Medulla oblongata (tissue), 1 donor: Measurements from ENCODE around the gene SPDYE4.
"Not testable (repeated sequence)": the region's sequence is repeated elsewhere in the genome, so short reads cannot be mapped to it uniquely, and the experiment has no call there.

ENCODE experiments used
- DNase-seq: peaks from one replicate; pipeline ENCODE4 v3.0.0-alpha.2; 2015; ENCODE audit errors: extremely low spot score

SPDYE4 gene, protein sequence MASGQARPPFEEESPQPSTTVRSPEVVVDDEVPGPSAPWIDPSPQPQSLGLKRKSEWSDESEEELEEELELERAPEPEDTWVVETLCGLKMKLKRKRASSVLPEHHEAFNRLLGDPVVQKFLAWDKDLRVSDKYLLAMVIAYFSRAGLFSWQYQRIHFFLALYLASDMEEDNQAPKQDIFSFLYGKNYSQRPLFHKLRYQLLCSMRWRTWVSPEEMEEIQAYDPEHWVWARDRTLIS

GRCh38 chr17:8758137-8758596 is at the start of gene SPDYE4:
SPDYE4 (minus strand) TSS chr17:8758546; CDS start chr17:8758382, 164 bp downstream.
- no peak for DNase-seq

DNA sequence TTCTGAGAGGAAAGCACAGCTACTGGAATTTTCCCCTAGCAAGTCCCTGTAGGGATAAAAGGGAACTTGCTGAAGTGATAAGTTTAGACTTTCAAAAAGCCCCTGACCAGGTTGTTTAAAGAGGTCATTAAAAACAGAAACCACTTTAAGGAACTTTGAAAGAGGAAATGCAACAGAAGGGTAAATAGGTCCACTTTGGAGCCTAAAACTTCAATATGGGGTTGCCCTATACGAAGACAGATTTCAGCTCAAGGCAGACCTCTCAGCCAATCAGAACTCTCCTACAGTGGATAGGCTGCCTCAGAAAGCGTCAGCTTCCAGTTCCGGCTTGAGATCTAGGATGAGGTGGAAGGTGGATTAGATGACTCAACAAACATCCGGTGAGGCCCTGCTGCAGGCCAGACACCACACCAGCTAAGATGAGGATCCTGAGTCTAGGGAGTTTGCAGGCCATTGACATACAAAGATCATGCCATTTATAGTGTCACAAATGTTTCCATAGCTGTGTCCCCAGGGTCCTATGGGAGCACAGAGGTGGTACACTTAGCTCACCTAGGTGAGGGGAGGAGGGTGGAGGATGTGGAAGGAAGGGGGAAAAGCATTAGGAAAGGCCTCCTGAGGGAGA is 48.7 kb upstream of the SPDYE4 start:
- peak; percentile 71 for DNase-seq

DNA sequence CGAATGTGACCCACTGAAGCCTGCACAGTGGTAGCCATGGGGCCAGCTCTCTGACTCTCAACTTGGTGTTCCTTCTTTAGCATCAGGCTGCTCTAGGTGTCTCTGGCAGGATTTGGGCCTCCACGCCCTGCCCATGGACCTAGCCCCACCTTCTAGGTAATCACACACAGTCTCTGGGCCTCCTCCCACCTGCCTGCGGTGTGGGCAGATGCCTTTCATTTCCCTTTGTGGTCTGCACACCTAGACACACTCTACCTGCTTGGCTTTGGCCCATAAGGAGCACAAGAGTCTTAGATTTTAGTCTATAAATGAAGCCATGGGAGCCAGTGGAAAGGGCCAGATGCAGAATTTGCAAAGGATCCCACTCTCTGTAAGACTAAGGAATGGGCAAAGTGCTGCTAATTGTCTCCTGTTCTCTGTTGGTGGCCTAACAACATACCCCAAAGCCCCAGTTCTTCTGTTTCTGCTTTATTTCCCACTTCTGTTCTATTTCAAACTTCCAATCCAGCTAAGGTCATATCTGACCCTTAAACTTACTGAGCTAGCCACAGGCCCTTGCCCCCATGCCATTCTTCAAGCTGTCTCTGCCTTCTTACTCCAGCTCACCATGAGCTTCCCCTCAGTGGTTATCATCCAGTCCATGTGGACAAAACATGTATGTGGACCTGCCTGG is 48.0 kb upstream of the SPDYE4 start:
- no peak for DNase-seq

DNA sequence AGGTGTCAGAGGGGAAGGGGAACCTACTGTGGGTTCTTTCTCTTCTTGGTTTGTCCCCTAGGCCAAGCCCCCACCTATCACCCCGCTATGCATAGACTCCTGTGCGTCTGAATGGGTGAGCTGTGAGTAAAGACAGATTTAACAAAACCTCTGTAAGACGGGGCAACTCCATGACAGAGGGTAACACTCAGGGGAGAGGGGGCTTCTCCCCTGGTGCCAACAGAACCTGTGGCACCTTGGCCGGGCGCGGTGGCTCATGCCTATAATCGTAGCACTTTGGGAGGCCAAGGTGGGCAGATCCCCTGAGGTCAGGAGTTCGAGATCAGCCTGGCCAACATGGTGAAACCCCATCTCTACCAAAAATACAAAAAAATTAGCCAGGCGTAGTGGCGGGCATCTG is 47.0 kb upstream of the SPDYE4 start:
- DNase-seq = not testable (repeated sequence)

GRCh38 chr17:8803531-8804420 is 45.4 kb upstream of the SPDYE4 start:
- no peak for DNase-seq

GRCh38 chr17:8801135-8801840 is 42.9 kb upstream of the SPDYE4 start:
- DNase-seq = no peak

- DNase-seq = no peak
Observed at GRCh38 chr17:8800656-8801055, 42.3 kb upstream of the SPDYE4 start.

GRCh38 chr17:8799570-8800212 is 41.3 kb upstream of the SPDYE4 start:
- no peak for DNase-seq

DNA sequence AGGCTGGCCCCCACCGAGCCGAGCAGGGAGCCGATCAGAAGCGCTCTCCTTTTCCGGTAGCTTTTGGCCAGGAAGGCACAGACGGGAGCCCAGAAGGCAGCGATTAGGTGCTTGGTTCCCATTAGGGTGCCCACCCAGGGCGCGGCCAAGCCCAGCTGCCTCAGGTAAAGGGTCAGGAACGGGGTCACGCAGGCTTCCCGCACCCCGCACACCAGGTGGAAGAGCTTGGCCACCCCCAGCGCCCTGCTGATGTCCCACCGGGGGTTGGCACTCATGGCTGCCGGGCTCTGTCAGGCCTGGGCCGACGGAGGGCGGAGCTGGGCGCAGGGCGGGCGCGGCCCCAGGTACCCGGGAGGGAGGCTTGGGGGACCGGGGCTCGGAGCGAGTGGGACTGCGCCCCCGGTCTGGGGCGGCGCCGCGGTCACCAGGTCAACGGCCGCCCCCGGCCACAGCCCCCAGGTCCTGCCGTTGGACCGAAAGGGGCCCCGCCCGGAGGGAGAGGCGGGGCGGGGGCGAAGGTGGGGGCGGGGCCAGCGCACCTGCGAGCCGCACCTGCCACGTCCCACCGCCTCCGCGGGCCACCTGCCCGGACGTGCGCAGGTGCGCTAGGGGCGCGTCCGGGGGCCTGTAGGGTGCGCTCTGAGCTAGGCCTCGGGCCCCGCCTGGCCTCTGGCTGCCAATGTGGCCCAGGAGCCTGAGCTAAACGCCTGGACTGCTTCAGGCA is 40.7 kb upstream of the SPDYE4 start, which contains the start of gene MFSD6L:
MFSD6L (minus strand) TSS at position 520 of the 724 bp plus-strand sequence; CDS start at position 275, 245 bp downstream.
- DNase-seq = no peak

- DNase-seq = no peak
Observed at GRCh38 chr17:8798176-8798845, 40.0 kb upstream of the SPDYE4 start.

DNA sequence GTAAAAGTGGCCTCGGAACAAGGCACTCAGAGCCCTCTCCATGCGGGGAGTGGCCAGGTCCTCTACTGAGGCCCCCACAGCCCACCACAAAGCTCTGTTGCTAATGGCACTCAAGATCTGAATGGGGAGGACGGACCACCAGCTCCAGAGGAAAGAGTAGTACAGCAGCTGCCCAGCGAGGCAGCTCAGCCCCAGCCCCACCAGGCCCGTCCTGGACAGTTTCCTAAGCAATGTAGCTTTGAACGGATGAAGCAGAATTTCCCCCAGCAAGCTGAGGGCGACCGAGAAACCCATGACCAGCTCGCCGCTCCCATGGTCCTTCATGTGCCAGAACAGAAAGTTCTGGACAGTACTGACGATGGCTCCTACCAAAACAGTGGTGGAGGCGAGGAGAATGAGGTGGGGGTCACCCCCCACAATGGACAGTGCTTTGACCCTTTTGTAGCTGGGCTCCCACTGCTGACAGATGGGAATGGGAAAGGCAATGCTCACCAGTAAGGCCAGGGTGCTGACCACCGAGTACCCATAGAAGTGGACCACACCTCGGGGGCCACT is 39.4 kb upstream of the SPDYE4 start:
- DNase-seq = no peak

DNA sequence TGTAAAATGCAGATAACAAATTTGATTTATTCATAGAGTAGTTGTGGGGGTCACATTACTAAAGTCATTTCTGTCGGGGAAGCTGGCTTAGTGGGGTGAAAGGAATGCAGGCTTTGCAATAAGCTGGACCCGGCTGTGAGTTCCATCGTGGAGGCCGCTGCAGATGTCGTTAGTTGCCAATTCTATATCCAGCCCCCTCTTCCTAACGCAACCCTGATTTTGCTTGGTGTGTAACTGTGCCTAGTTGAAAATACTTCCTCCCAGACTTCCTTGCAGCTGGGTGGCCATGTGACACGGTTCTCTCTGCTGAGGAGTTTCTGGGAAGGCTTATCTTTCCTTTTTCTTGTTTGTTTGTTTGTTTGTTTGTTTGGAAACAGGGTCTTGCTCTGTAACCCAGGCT is 36.3 kb upstream of the SPDYE4 start:
- DNase-seq = no peak

GRCh38 chr17:8793649-8794048 is 35.3 kb upstream of the SPDYE4 start:
- DNase-seq = peak; percentile 30

- no peak for DNase-seq
Observed at GRCh38 chr17:8792646-8793045, 34.3 kb upstream of the SPDYE4 start.

GRCh38 chr17:8791910-8792270 is 33.5 kb upstream of the SPDYE4 start:
- DNase-seq = no peak

- DNase-seq = no peak
Observed at GRCh38 chr17:8791248-8791909, 33.0 kb upstream of the SPDYE4 start.

- DNase-seq = no peak
Observed at GRCh38 chr17:8789743-8790142, 31.4 kb upstream of the SPDYE4 start.

- DNase-seq = no peak
Observed at GRCh38 chr17:8788998-8789397, 30.7 kb upstream of the SPDYE4 start.
